DND-41 (cell line): ENCODE measurements around the gene DLX5.

Source experiments
- ATAC-seq: fragments of 200-7000 bp; cut with Tn5 transposase; 3 replicates; pipeline ENCODE4 v1.9.1; 2021; ENCODE audit warnings: low read depth; ENCODE audit not compliant: insufficient read depth
- DNase-seq: peaks from one replicate; pipeline ENCODE4 v3.0.0-alpha.2; 2020
- H2AFZ ChIP-seq: 2 replicates; pipeline ENCODE4 v1.6.0; 2012; ENCODE audit warnings: low read depth, low read length
- H3K27ac ChIP-seq: 2 replicates; pipeline ENCODE4 v1.5.1; 2012; ENCODE audit warnings: low read length, inconsistent platforms
- H3K27me3 ChIP-seq: fragments of 200-600 bp; sonication (generic); 2 replicates; pipeline ENCODE4 v1.6.0; 2012; ENCODE audit warnings: low read length, mild to moderate bottlenecking, inconsistent platforms; ENCODE audit not compliant: insufficient read depth, poor library complexity
- H3K36me3 ChIP-seq: 2 replicates; pipeline ENCODE4 v1.5.1; 2012; ENCODE audit warnings: low read length, inconsistent platforms; ENCODE audit not compliant: insufficient read depth
- H3K4me1 ChIP-seq: 2 replicates; pipeline ENCODE4 v1.5.1; 2012; ENCODE audit warnings: mild to moderate bottlenecking, low read length; ENCODE audit not compliant: insufficient read depth
- H3K4me2 ChIP-seq: 2 replicates; pipeline ENCODE4 v1.6.0; 2012; ENCODE audit warnings: mild to moderate bottlenecking, moderate library complexity, low read length, inconsistent platforms; ENCODE audit not compliant: insufficient read depth
- H3K4me3 ChIP-seq, 2 experiments: fragments of 200-600 bp in 1 of 2; shearing (Covaris generic) in 1 of 2; 2 replicates each; pipeline ENCODE4 v1.5.1; 2012 to 2016; ENCODE audit warnings: inconsistent platforms in 2 of 2, low read length in 2 of 2, mild to moderate bottlenecking in 2 of 2, low read depth in 1 of 2, moderate library complexity in 1 of 2
- H3K79me2 ChIP-seq: 2 replicates; pipeline ENCODE4 v1.6.0; 2012; ENCODE audit warnings: low read length, inconsistent platforms; ENCODE audit not compliant: insufficient read depth
- H3K9ac ChIP-seq: 2 replicates; pipeline ENCODE4 v1.6.0; 2012; ENCODE audit warnings: low read depth, mild to moderate bottlenecking, inconsistent platforms, low read length, moderate library complexity
- H3K9me3 ChIP-seq: 2 replicates; pipeline ENCODE4 v1.5.1; 2012; ENCODE audit warnings: low read length, moderate library complexity, mild to moderate bottlenecking, inconsistent platforms; ENCODE audit not compliant: insufficient read depth, severe bottlenecking
- H4K20me1 ChIP-seq: 2 replicates; pipeline ENCODE4 v1.6.0; 2012; ENCODE audit warnings: low read length; ENCODE audit not compliant: insufficient read depth
- EZH2 ChIP-seq: IDR thresholded peaks from 3 replicates; pipeline ENCODE4 v1.6.1; 2012; ENCODE audit warnings: borderline replicate concordance, low read depth, mild to moderate bottlenecking, moderate library complexity, low read length, inconsistent platforms; ENCODE audit not compliant: severe bottlenecking
- TF ChIP-seq, protein P1 (sequence below): IDR thresholded peaks from 2 replicates; pipeline ENCODE4 v1.5.1; 2012; ENCODE audit warnings: borderline replicate concordance, low read length, moderate library complexity, mild to moderate bottlenecking; ENCODE audit not compliant: poor library complexity, severe bottlenecking; ENCODE audit errors: extremely low read depth

The DLX5 gene

DNA sequence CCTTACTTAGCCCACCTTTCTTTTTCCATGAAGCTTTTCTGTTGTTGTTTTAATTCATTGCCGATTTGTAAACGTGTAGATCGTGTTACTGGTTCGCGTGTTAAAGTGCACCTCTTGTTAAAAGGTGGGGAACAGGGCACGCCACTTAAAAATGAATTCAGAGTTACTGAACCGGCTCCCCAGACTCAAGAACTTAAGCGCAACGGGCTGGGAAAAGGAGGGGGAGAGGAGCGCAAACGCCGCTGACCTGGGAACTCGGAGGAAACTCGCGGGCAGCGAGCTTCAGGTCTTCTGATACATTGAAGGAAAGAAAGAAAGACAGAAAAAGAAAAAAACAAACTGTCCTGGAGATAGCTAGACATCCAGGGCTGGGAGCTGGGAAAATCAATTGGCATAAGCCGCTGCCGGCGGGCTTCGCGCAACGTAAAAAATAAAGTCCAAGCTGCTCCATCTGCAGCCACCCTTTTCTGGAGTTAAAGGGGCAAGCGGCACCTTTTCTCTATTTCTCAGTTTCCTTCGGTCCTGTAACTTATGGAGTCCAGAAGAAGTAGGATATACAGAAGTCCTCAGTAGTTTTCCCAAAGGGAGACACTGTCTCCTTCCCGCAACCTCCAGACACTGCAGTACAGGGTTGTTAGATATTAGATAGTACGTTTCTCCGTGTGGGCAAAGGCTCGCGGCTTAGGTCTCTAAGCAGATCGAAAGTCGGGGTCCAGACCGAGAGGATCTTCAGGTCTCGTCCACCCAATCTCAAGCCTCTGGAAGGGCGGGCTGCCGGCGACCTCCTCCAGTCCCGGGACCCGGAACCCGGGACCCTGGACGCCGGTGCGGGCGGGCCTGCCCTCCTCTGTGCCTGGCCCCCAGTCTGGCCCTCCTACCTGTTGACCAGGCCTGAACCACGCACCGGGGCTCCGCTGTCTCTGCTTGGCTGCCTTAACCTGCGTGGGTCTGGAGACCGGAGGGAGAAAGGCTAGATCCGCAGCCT lies 21.1 kb downstream of the DLX5 start:
- no peak for ATAC-seq
- no peaks in the 10 kb centered on the region for H3K27me3 ChIP-seq

GRCh38 chr7:97002555-97003261 lies 21.9 kb downstream of the DLX5 start:
- no peaks in the 10 kb centered on the region for H3K27me3 ChIP-seq
- no peak overlapping the region for H3K9ac ChIP-seq
- H3K4me2 ChIP-seq: no peak overlapping the region
- no peak for TF ChIP-seq EZH2
- TF ChIP-seq, protein P1, sequence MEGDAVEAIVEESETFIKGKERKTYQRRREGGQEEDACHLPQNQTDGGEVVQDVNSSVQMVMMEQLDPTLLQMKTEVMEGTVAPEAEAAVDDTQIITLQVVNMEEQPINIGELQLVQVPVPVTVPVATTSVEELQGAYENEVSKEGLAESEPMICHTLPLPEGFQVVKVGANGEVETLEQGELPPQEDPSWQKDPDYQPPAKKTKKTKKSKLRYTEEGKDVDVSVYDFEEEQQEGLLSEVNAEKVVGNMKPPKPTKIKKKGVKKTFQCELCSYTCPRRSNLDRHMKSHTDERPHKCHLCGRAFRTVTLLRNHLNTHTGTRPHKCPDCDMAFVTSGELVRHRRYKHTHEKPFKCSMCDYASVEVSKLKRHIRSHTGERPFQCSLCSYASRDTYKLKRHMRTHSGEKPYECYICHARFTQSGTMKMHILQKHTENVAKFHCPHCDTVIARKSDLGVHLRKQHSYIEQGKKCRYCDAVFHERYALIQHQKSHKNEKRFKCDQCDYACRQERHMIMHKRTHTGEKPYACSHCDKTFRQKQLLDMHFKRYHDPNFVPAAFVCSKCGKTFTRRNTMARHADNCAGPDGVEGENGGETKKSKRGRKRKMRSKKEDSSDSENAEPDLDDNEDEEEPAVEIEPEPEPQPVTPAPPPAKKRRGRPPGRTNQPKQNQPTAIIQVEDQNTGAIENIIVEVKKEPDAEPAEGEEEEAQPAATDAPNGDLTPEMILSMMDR: no peak
- ATAC-seq: no peak
- no peak for DNase-seq
- H3K36me3 ChIP-seq: no peaks in the 10 kb centered on the region
- no peaks in the 10 kb centered on the region for H3K9me3 ChIP-seq
- no peak overlapping the region for H2AFZ ChIP-seq
- H3K4me3 ChIP-seq: no peak overlapping the region
- H3K27ac ChIP-seq: no peak overlapping the region
- H4K20me1 ChIP-seq: no peaks in the 10 kb centered on the region
- H3K4me1 ChIP-seq: no peaks in the 10 kb centered on the region
- H3K79me2 ChIP-seq: no peaks in the 10 kb centered on the region

More for the DNA sequence above, 21.1 kb downstream of the DLX5 start:
- Histone ChIP-seq H3K4me2 (no peak overlapping the region), H3K9me3 (no peaks in the 10 kb centered on the region), H2AFZ (no peak overlapping the region), H3K79me2 (no peaks in the 10 kb centered on the region), H3K9ac (no peak overlapping the region), H4K20me1 (no peaks in the 10 kb centered on the region), H3K4me3 (no peak overlapping the region), H3K36me3 (no peaks in the 10 kb centered on the region), H3K27ac (no peak overlapping the region), H3K4me1 (no peaks in the 10 kb centered on the region)
- DNase-seq: no peak
- TF ChIP-seq, protein P1: no peak
- TF ChIP-seq EZH2: no peak

GRCh38 chr7:97001656-97002554 lies 22.7 kb downstream of the DLX5 start:
- Histone ChIP-seq H2AFZ (no peak overlapping the region), H3K4me1 (no peaks in the 10 kb centered on the region), H3K4me2 (no peak overlapping the region), H3K27ac (no peak overlapping the region), H3K36me3 (no peaks in the 10 kb centered on the region), H3K79me2 (no peaks in the 10 kb centered on the region), H3K4me3 (no peak overlapping the region), H3K9ac (no peak overlapping the region), H4K20me1 (no peaks in the 10 kb centered on the region), H3K27me3 (no peaks in the 10 kb centered on the region), H3K9me3 (no peaks in the 10 kb centered on the region)
- no peak for ATAC-seq
- TF ChIP-seq, protein P1: no peak
- TF ChIP-seq EZH2: no peak
- DNase-seq: no peak
